ENCODE data around the gene UBE2Q1.

Gene UBE2Q1

GRCh38 chr1:154557248-154557938 is 1.1 kb downstream of the UBE2Q1 start:
- POLR2A ChIA-PET: interaction anchor here (0.7 kb wide), 1 partner anchor 15 kb away, joined by 3 read pairs; no protein-coding TSS in a partner anchor
- CTCF ChIA-PET: interaction anchor here (0.6 to 1.8 kb wide), 2 partner anchors 10 to 133 kb away, joined by 3 to 7 read pairs; no protein-coding TSS in a partner anchor
- no peak for TF ChIP-seq SUZ12 (IDR thresholded peaks at IDR 0.05)
- TF ChIP-seq PKNOX1 (IDR thresholded peaks at IDR 0.05): no peak
- TF ChIP-seq CTBP1 (IDR thresholded peaks at IDR 0.05; ENCODE audit: borderline replicate concordance): no peak
- no peak for TF ChIP-seq ZNF384 (IDR thresholded peaks at IDR 0.05)
- no peak for TF ChIP-seq HDGF (IDR thresholded peaks at IDR 0.05; ENCODE audit: borderline replicate concordance)
- TF ChIP-seq BHLHE40 (IDR thresholded peaks at IDR 0.05; ENCODE audit: borderline replicate concordance): no peak
- no peak for TF ChIP-seq FOXM1 (IDR thresholded peaks at IDR 0.05; ENCODE audit: borderline replicate concordance)
- no peak for TF ChIP-seq ELF4 (IDR thresholded peaks at IDR 0.05)
- no peak for TF ChIP-seq SP1 (IDR thresholded peaks at IDR 0.05)
- no peak for DNase-seq (ENCODE audit: extremely low spot score)

GRCh38 chr1:154556422-154556821 is 2.0 kb downstream of the UBE2Q1 start:
- POLR2A ChIA-PET: no interaction called here
- CTCF ChIA-PET: interaction anchor here (0.7 to 1.8 kb wide), 2 partner anchors 9 to 177 kb away, joined by 3 to 7 read pairs; no protein-coding TSS in a partner anchor
- no peak for DNase-seq (ENCODE audit: extremely low spot score)
- TF ChIP-seq L3MBTL2 (conservative IDR thresholded peaks at IDR 0.05) (no peak), ZNF384 (IDR thresholded peaks at IDR 0.05) (no peak), CTBP1 (IDR thresholded peaks at IDR 0.05; ENCODE audit: borderline replicate concordance) (no peak), SUZ12 (IDR thresholded peaks at IDR 0.05) (no peak), PKNOX1 (IDR thresholded peaks at IDR 0.05) (no peak), FOXK2 (IDR thresholded peaks at IDR 0.05) (no peak), FOXA1 (IDR thresholded peaks at IDR 0.05) (no peak)

- DNase-seq (ENCODE audit: extremely low spot score): no peak
- CTCF ChIA-PET: no interaction called here
- TF ChIP-seq BHLHE40 (IDR thresholded peaks at IDR 0.05; ENCODE audit: borderline replicate concordance) (no peak), ARNT (IDR thresholded peaks at IDR 0.05) (no peak), HDGF (IDR thresholded peaks at IDR 0.05; ENCODE audit: borderline replicate concordance) (no peak), TARDBP (IDR thresholded peaks at IDR 0.05) (no peak), FOXK2 (IDR thresholded peaks at IDR 0.05) (no peak), FOXA1 (IDR thresholded peaks at IDR 0.05) (no peak), NFRKB (IDR thresholded peaks at IDR 0.05) (no peak), LEF1 (IDR thresholded peaks at IDR 0.05; ENCODE audit: borderline replicate concordance) (no peak), FOXM1 (IDR thresholded peaks at IDR 0.05; ENCODE audit: borderline replicate concordance) (no peak), SUZ12 (IDR thresholded peaks at IDR 0.05) (no peak), L3MBTL2 (conservative IDR thresholded peaks at IDR 0.05) (no peak), ZNF384 (IDR thresholded peaks at IDR 0.05) (no peak), PKNOX1 (IDR thresholded peaks at IDR 0.05) (no peak), CTBP1 (IDR thresholded peaks at IDR 0.05; ENCODE audit: borderline replicate concordance) (no peak), ELF4 (IDR thresholded peaks at IDR 0.05) (no peak)
- POLR2A ChIA-PET: interaction anchor here (1.4 kb wide), 1 partner anchor 63 kb away, joined by 3 read pairs; no protein-coding TSS in a partner anchor
These were observed 5.1 kb downstream of the UBE2Q1 start for GRCh38 chr1:154553056-154554030.

- DNase-seq (ENCODE audit: extremely low spot score): no peak
- TF ChIP-seq FOXM1 (IDR thresholded peaks at IDR 0.05; ENCODE audit: borderline replicate concordance): no peak
- POLR2A ChIA-PET: interaction anchor here (1.4 kb wide), 1 partner anchor 62 kb away, joined by 3 read pairs; no protein-coding TSS in a partner anchor
- CTCF ChIA-PET: no interaction called here
These were observed 6.4 kb downstream of the UBE2Q1 start for GRCh38 chr1:154552036-154552435.

GRCh38 chr1:154551474-154551873 is 7.0 kb downstream of the UBE2Q1 start:
- ChIA-PET CTCF (interaction anchor here (0.6 kb wide), 1 partner anchor 434 kb away, joined by 3 read pairs; no protein-coding TSS in a partner anchor), POLR2A (no interaction called here)
- DNase-seq (ENCODE audit: extremely low spot score): no peak
- TF ChIP-seq LEF1 (IDR thresholded peaks at IDR 0.05; ENCODE audit: borderline replicate concordance) (no peak), FOXM1 (IDR thresholded peaks at IDR 0.05; ENCODE audit: borderline replicate concordance) (no peak), FOXK2 (IDR thresholded peaks at IDR 0.05) (no peak), NFRKB (IDR thresholded peaks at IDR 0.05) (no peak), ELF4 (IDR thresholded peaks at IDR 0.05) (no peak), PKNOX1 (IDR thresholded peaks at IDR 0.05) (no peak), BHLHE40 (IDR thresholded peaks at IDR 0.05; ENCODE audit: borderline replicate concordance) (no peak), ZNF384 (IDR thresholded peaks at IDR 0.05) (no peak), SP1 (IDR thresholded peaks at IDR 0.05) (no peak), CTBP1 (IDR thresholded peaks at IDR 0.05; ENCODE audit: borderline replicate concordance) (no peak), L3MBTL2 (conservative IDR thresholded peaks at IDR 0.05) (no peak)

Data from HEK293T (cell line).